NCI-H2171 treated with DMSO at 0.1 percent for 48 hours (cell line): ENCODE results near the gene HAUS5.

Source experiments
- DNase-seq: peaks from one replicate; lab custom pipeline; 2025; lab: John Stamatoyannopoulos, UW

HAUS5 gene

GRCh38 chr19:35673121-35673804 is 60.7 kb downstream of the HAUS5 start:
- DNase-seq, result no peak
